Thoracic aorta (tissue), 2 donors: ENCODE data around the gene JCHAIN. TPM values are rescaled to one million over a fixed set of nuclear protein-coding genes. Genes with fewer than 3 reads are reported as not detected.

Experiments used
- ATAC-seq: fragments of 150-250 bp; one replicate; pipeline ENCODE4 v1.8.0; 2017; ENCODE audit warnings: low read depth; ENCODE audit not compliant: insufficient number of reproducible peaks, low FRiP score
- DNase-seq: peaks from one replicate; pipeline ENCODE4 v3.0.0-alpha.2; 2020; ENCODE audit warnings: low spot score
- H3K27ac ChIP-seq, 2 donors: fragments of 200-600 bp; sonication (generic); 1 replicate in 1 of 2; 2 replicates in 1 of 2; pipeline ENCODE4 v1.5.1; 2016; ENCODE audit warnings: mild to moderate bottlenecking in 2 of 2, moderate library complexity in 2 of 2
- H3K27me3 ChIP-seq: fragments of 200-600 bp; sonication (generic); replicated peaks from 2 replicates; pipeline ENCODE4 v1.6.0; 2016; ENCODE audit warnings: mild to moderate bottlenecking; ENCODE audit not compliant: insufficient read depth
- H3K36me3 ChIP-seq: fragments of 200-600 bp; sonication (generic); one replicate; pipeline ENCODE4 v1.5.1; 2016
- H3K4me1 ChIP-seq, 2 donors: fragments of 200-600 bp; sonication (generic); 1 replicate in 1 of 2; 2 replicates in 1 of 2; pipeline versions ENCODE4 v1.5.1 to v1.6.0; 2016; ENCODE audit warnings: low read depth in 2 of 2, mild to moderate bottlenecking in 1 of 2; ENCODE audit not compliant: control insufficient read depth in 1 of 2
- H3K4me3 ChIP-seq: fragments of 200-600 bp; sonication (generic); 2 replicates; pipeline ENCODE4 v1.5.1; 2016; ENCODE audit warnings: mild to moderate bottlenecking
- H3K9me3 ChIP-seq: fragments of 200-600 bp; sonication (generic); 2 replicates; pipeline ENCODE4 v1.5.1; 2016
- total RNA-seq, 2 donors: library from RNA; depleted of rRNA; stranded (reverse); fragments of >200 nt; gene quantifications; one replicate each; pipeline versions ENCODE4 v1.1.0 to v1.2.3, GENCODE V29; 2016
- TF ChIP-seq, protein P1 (sequence below): fragments of 200-600 bp; sonication (generic); IDR thresholded peaks from one replicate; pipeline ENCODE4 v1.5.1; 2019; ENCODE audit warnings: antibody characterized with exemption

JCHAIN gene
- total RNA-seq, 2 donors from 2014 or later = 1.6 to 7.9 TPM

DNA sequence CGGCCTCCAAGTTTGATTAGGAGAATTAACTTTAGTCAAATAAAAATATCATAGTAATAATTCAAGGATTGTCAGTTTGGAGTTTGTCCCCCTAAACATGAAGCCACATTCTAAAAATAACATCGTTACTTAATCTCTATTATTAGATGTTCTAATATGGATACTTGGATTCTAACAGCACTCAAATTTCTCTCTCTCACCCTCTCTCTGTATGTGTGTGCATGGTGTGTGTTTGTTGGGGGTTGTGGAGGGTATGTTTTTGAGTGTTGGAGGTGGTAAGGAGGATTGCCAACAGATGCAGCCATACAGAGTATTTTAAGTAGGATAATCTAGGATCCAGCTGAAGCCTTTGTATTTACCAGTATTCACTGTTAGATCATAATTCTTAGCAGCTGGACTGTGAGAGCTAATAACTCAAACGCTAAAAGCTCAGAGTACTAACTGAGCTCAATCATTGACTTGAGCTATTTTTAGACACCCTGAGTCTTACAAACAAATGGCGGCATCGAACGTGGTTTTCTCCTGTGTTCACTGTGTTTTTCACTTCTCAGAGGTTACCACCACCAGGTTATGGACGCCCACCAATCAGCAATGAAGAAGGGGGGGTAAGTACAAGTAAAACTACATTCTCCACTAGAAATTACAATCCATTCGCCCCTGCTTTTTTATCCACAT is 28.9 kb downstream of the JCHAIN start:
- TF ChIP-seq, protein P1, sequence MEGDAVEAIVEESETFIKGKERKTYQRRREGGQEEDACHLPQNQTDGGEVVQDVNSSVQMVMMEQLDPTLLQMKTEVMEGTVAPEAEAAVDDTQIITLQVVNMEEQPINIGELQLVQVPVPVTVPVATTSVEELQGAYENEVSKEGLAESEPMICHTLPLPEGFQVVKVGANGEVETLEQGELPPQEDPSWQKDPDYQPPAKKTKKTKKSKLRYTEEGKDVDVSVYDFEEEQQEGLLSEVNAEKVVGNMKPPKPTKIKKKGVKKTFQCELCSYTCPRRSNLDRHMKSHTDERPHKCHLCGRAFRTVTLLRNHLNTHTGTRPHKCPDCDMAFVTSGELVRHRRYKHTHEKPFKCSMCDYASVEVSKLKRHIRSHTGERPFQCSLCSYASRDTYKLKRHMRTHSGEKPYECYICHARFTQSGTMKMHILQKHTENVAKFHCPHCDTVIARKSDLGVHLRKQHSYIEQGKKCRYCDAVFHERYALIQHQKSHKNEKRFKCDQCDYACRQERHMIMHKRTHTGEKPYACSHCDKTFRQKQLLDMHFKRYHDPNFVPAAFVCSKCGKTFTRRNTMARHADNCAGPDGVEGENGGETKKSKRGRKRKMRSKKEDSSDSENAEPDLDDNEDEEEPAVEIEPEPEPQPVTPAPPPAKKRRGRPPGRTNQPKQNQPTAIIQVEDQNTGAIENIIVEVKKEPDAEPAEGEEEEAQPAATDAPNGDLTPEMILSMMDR = no peak
- peaks cover 5 to 19% of the 10 kb centered on the region in 2 donors for H3K4me1 ChIP-seq
- no peak for ATAC-seq
- H3K36me3 ChIP-seq = no peaks in the 10 kb centered on the region
- H3K27me3 ChIP-seq = no peaks in the 10 kb centered on the region
- peak overlapping the region; percentile 44 to 54 for H3K27ac ChIP-seq
- peak overlapping the region; percentile 39 for H3K4me3 ChIP-seq
- H3K9me3 ChIP-seq = no peaks in the 10 kb centered on the region
- DNase-seq = no peak

DNA sequence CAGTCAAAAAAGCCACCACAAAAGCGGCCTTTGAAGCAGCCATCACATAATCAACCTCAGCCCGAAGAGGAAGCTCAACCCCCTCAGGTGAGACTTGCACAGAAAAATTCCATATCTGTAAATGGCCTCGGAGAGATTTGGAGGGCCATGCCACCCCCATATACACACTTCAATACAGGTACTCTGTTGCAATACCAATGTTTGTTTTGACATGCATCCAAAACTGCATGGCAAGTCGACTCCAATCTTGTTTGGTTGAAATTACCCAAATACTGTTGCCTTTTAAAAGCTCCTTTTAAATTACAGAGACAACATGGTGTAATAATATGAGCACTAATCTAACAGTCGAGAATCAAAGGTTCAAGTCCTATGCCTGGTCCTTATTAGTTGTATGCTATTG is 31.8 kb downstream of the JCHAIN start:
- Histone ChIP-seq H3K9me3 (no peaks in the 10 kb centered on the region), H3K27ac (no peak overlapping the region), H3K4me3 (no peak overlapping the region), H3K4me1 (peaks cover 5 to 19% of the 10 kb centered on the region in 2 donors), H3K36me3 (no peaks in the 10 kb centered on the region), H3K27me3 (no peaks in the 10 kb centered on the region)
- ATAC-seq (no peak), DNase-seq (no peak)
- TF ChIP-seq, protein P1 = no peak

DNA sequence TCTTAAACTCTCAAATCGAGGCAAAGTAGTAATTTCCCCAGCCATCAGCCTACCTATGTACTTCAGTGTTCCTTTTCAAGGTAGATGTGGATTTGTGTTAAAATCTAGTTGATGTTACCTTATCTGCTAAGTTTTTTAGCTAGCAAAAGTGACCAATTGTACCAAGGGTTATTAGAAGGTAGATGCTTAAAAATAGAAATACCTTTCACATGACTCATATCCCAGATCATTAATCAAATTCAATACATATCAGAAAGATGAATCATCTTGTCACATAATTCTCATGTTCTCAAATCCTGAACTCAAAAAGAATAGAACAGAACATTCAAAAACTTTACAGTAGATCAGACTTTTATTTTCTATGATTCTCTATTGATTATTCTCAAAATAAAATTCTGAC is 34.3 kb downstream of the JCHAIN start:
- DNase-seq = no peak
- no peak for ATAC-seq
- H3K27ac ChIP-seq = no peak overlapping the region
- TF ChIP-seq, protein P1 = no peak
- no peaks in the 10 kb centered on the region for H3K27me3 ChIP-seq
- no peaks in the 10 kb centered on the region for H3K36me3 ChIP-seq
- peaks cover 1 to 7% of the 10 kb centered on the region in 2 donors for H3K4me1 ChIP-seq
- H3K9me3 ChIP-seq = no peaks in the 10 kb centered on the region
- no peak overlapping the region for H3K4me3 ChIP-seq

DNA sequence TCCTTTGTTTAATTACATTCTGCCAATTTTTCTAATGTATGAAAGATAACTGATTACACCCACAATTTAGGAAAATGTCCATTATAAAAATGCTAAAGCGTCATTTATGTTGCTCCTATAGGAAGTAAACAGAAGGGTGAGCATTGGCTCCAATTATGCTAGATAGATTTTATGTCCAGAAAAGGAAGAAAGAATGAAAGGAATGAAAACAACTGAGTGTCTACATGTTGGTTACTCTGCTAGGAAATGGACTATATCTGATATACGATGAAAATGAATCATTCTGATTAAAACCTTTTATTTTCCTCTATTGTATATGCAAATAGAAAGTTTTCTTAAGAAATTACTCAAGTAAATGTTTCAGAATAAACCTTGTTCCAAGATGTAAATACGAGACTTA is 36.1 kb downstream of the JCHAIN start:
- Histone ChIP-seq H3K27ac (no peak overlapping the region), H3K27me3 (no peaks in the 10 kb centered on the region), H3K4me3 (no peak overlapping the region), H3K9me3 (no peaks in the 10 kb centered on the region), H3K36me3 (no peaks in the 10 kb centered on the region), H3K4me1 (no peaks in the 10 kb centered on the region)
- TF ChIP-seq, protein P1 = no peak
- no peak for ATAC-seq
- no peak for DNase-seq

DNA sequence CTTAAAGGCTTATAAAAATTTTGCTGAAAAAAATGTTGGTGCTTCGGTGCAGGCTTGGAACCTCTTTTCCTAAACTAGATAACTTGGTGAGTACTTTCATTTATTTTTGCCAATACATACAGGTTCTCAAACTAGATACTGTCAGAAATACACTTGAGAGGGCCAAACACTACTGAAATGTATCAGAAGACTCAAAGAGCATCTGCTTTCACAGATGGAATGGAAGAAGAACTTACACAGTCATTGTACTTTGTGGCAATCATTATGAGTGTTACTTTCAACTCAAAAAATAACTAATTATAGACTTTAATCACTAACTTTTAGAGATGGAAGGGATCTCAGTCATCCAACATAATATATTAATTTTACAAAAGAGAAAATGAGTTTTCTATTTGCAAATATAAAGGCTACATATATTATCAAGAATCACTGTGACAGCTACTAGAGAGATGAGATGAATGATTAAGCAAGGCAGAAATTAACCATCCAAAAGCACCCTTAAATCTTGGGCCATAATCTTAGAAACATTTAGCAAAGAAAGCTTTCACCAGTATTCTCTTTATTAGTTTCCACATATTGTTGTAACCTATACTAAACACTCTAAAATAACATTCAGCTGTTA is 36.7 kb downstream of the JCHAIN start:
- no peaks in the 10 kb centered on the region for H3K36me3 ChIP-seq
- no peaks in the 10 kb centered on the region for H3K4me1 ChIP-seq
- H3K27me3 ChIP-seq = no peaks in the 10 kb centered on the region
- no peak overlapping the region for H3K4me3 ChIP-seq
- no peak overlapping the region for H3K27ac ChIP-seq
- ATAC-seq (no peak), DNase-seq (no peak)
- H3K9me3 ChIP-seq = no peaks in the 10 kb centered on the region
- TF ChIP-seq, protein P1 = no peak
